GM18858 (cell line): ENCODE data around the gene RANBP1.

Experiments used
- ATAC-seq: cut with Tn5 transposase; IDR thresholded peaks from one replicate; pipeline ENCODE4 v1.9.1; 2021; ENCODE audit not compliant: unreplicated experiment

Gene RANBP1

GRCh38 chr22:20123366-20124082, 7.6 kb downstream of the RANBP1 start:
- no peak for ATAC-seq

GRCh38 chr22:20124083-20124787, 8.3 kb downstream of the RANBP1 start:
- ATAC-seq: no peak

GRCh38 chr22:20125201-20126174, 9.6 kb downstream of the RANBP1 start:
- ATAC-seq: no peak

GRCh38 chr22:20126284-20127029, 10.6 kb downstream of the RANBP1 start:
- no peak for ATAC-seq

GRCh38 chr22:20127318-20127868, 11.5 kb downstream of the RANBP1 start:
- no peak for ATAC-seq

- no peak for ATAC-seq
These were observed 12.1 kb downstream of the RANBP1 start for GRCh38 chr22:20127869-20128618.

GRCh38 chr22:20128619-20128901, 12.7 kb downstream of the RANBP1 start:
- no peak for ATAC-seq

GRCh38 chr22:20128902-20129746, 13.2 kb downstream of the RANBP1 start:
- no peak for ATAC-seq

- no peak for ATAC-seq
These were observed 13.8 kb downstream of the RANBP1 start for GRCh38 chr22:20129747-20130014.

GRCh38 chr22:20130319-20130718, 14.4 kb downstream of the RANBP1 start:
- ATAC-seq: no peak

- no peak for ATAC-seq
These were observed 15.1 kb downstream of the RANBP1 start for GRCh38 chr22:20130731-20131596.

GRCh38 chr22:20131597-20131858, 15.6 kb downstream of the RANBP1 start, which contains the start of gene ZDHHC8:
Gene ZDHHC8 (plus strand): TSS chr22:20131804. CDS start chr22:20131948, 144 bp downstream.
- ATAC-seq: no peak

- ATAC-seq: no peak
These were observed 16.2 kb downstream of the RANBP1 start for GRCh38 chr22:20131859-20132685.

- ATAC-seq: no peak
These were observed 16.9 kb downstream of the RANBP1 start for GRCh38 chr22:20132686-20133246.

- no peak for ATAC-seq
These were observed 18.1 kb downstream of the RANBP1 start for GRCh38 chr22:20133930-20134549.

GRCh38 chr22:20135265-20135664, 19.4 kb downstream of the RANBP1 start:
- no peak for ATAC-seq
